HG02973 (cell line): Measurements from ENCODE around the gene TOP2B.

Experiments
- ATAC-seq: cut with Tn5 transposase; IDR thresholded peaks from one replicate; pipeline ENCODE4 v1.9.1; 2021; ENCODE audit warnings: moderate library complexity; ENCODE audit not compliant: unreplicated experiment

The TOP2B gene

GRCh38 chr3:25564075-25564474, 100.6 kb downstream of the TOP2B start:
- ATAC-seq: no peak

GRCh38 chr3:25563601-25564000, 101.1 kb downstream of the TOP2B start:
- no peak for ATAC-seq

GRCh38 chr3:25558796-25559195, 105.9 kb downstream of the TOP2B start:
- no peak for ATAC-seq

- no peak for ATAC-seq
Measured at GRCh38 chr3:25558121-25558520, 106.6 kb downstream of the TOP2B start.

GRCh38 chr3:25557694-25558093, 107.0 kb downstream of the TOP2B start:
- no peak for ATAC-seq

- no peak for ATAC-seq
Measured at GRCh38 chr3:25556447-25556846, 108.3 kb downstream of the TOP2B start.

- ATAC-seq: no peak
Measured at GRCh38 chr3:25555695-25556437, 108.8 kb downstream of the TOP2B start.

GRCh38 chr3:25554376-25554775, 110.3 kb downstream of the TOP2B start:
- ATAC-seq: no peak

GRCh38 chr3:25552251-25552650, 112.5 kb downstream of the TOP2B start:
- no peak for ATAC-seq

- no peak for ATAC-seq
Measured at GRCh38 chr3:25548836-25549235, 115.9 kb downstream of the TOP2B start.

- no peak for ATAC-seq
Measured at GRCh38 chr3:25547943-25548674, 116.6 kb downstream of the TOP2B start.
